Panc1 (cell line): ENCODE results near the gene SDSL. TPM values are rescaled to one million over a fixed set of nuclear protein-coding genes. Genes with fewer than 3 reads are reported as not detected.

Source experiments
- ATAC-seq: fragments of 200-7000 bp; cut with Tn5 transposase; 2 replicates; pipeline ENCODE4 v1.9.1; 2020; ENCODE audit warnings: mild to moderate bottlenecking, moderate library complexity
- BruUV-seq: library from RNA; stranded (reverse); fragments of 400-500 nt; replicated peaks from 2 replicates; lab custom pipeline; 2021; lab: Mats Ljungman, UMichigan
- CTCF ChIA-PET: fragments of 300-600 bp; sonication (Branson Sonifier 250); formaldehyde crosslinking; loops from one replicate; lab custom pipeline; 2022; ENCODE audit warnings: antibody characterized with exemption; lab: Charles Lee
- POLR2A ChIA-PET: fragments of 300-600 bp; sonication (Branson Sonifier 250); formaldehyde crosslinking; loops from one replicate; lab custom pipeline; 2022; ENCODE audit warnings: antibody characterized with exemption; lab: Charles Lee
- DNase-seq: peaks from one replicate; pipeline ENCODE4 v3.0.0-alpha.2; 2010; ENCODE audit warnings: low read depth, low spot score
- H3K27ac ChIP-seq: 2 replicates; pipeline ENCODE4 v1.5.1; 2011; ENCODE audit warnings: mild to moderate bottlenecking, low read length, inconsistent platforms
- H3K27me3 ChIP-seq: fragments of 200-500 bp; sonication (Bioruptor generic); 2 replicates; pipeline ENCODE4 v1.6.0; 2014; ENCODE audit warnings: low read length, inconsistent platforms; ENCODE audit not compliant: control insufficient read depth, insufficient read depth
- H3K36me3 ChIP-seq: fragments of 200-500 bp; sonication (Bioruptor generic); 2 replicates; pipeline ENCODE4 v1.5.1; 2014; ENCODE audit warnings: inconsistent platforms, mild to moderate bottlenecking, low read length, moderate library complexity; ENCODE audit not compliant: control insufficient read depth, insufficient read depth
- H3K4me1 ChIP-seq: 2 replicates; pipeline ENCODE4 v1.5.1; 2011; ENCODE audit warnings: inconsistent platforms, mild to moderate bottlenecking, low read length, moderate library complexity; ENCODE audit not compliant: control insufficient read depth, insufficient read depth
- H3K4me3 ChIP-seq, 2 experiments: 2 replicates each; pipeline ENCODE4 v1.5.1; 2011 to 2012; ENCODE audit warnings: low read depth in 2 of 2, low read length in 2 of 2, mild to moderate bottlenecking in 2 of 2, inconsistent platforms in 1 of 2, moderate library complexity in 1 of 2
- H3K9me3 ChIP-seq: fragments of 200-500 bp; sonication (Bioruptor generic); 2 replicates; pipeline ENCODE4 v1.5.1; 2014; ENCODE audit warnings: low read depth, mild to moderate bottlenecking, inconsistent platforms, low read length, moderate library complexity; ENCODE audit not compliant: control insufficient read depth, insufficient read depth
- CTCF ChIP-seq: fragments of 450-650 bp; IDR thresholded peaks from 2 replicates; pipeline ENCODE4 v1.5.1; 2017; ENCODE audit warnings: mild to moderate bottlenecking
- POLR2AphosphoS5 ChIP-seq: IDR thresholded peaks from 2 replicates; pipeline ENCODE4 v1.6.1; 2012; ENCODE audit warnings: mild to moderate bottlenecking, low read depth, low read length, moderate library complexity
- REST ChIP-seq, 2 experiments: IDR thresholded peaks; 2 replicates each; pipeline ENCODE4 v1.6.1; 2011 to 2012; ENCODE audit warnings: low read depth in 2 of 2, control low read depth in 1 of 2, low read length in 1 of 2, mild to moderate bottlenecking in 1 of 2, moderate library complexity in 1 of 2; ENCODE audit not compliant: insufficient read depth in 1 of 2
- SIN3A ChIP-seq: IDR thresholded peaks from 2 replicates; pipeline ENCODE4 v1.6.1; 2012; ENCODE audit warnings: low read depth, mild to moderate bottlenecking, low read length, moderate library complexity, borderline replicate concordance; ENCODE audit not compliant: insufficient read depth
- TCF7L2 ChIP-seq: IDR thresholded peaks from 2 replicates; pipeline ENCODE4 v1.6.1; 2011; ENCODE audit warnings: mild to moderate bottlenecking, low read depth, low read length, inconsistent platforms
- in situ Hi-C: cut with HindIII; loops from 2 replicates; pipeline ENCODE4 v1.10.0; 2016; ENCODE audit warnings: low sequenced_read_pairs, low pct_unique_long_range_greater_than_20kb
- intact Hi-C: fragments of 100-400 bp; cut with micrococcal nuclease; formaldehyde crosslinking; loops from one replicate; pipeline ENCODE4 v1.10.0; 2022; ENCODE audit not compliant: unreplicated experiment
- total RNA-seq: library from RNA; stranded (reverse); gene quantifications from one replicate; pipeline ENCODE4 v1.2.1, GENCODE V29; 2021; ENCODE audit not compliant: unreplicated experiment

SDSL gene
- total RNA-seq, 1 experiment from 2014 or later: 5.8 TPM

- DNase-seq (no peak), ATAC-seq (no peak)
- TF ChIP-seq TCF7L2 (no peak), REST (IDR thresholded peaks at IDR 0.05; ENCODE audit: insufficient read depth in 1 of 2, low read depth in 2 of 2, low read length in 1 of 2) (no peak), SIN3A (no peak), POLR2AphosphoS5 (no peak), CTCF (no peak)
- Histone ChIP-seq H3K4me3 (no peak overlapping the region), H3K27ac (no peak overlapping the region), H3K4me1 (no peaks in the 10 kb centered on the region), H3K36me3 (no peaks in the 10 kb centered on the region), H3K9me3 (no peaks in the 10 kb centered on the region), H3K27me3 (no peaks in the 10 kb centered on the region)
- BruUV-seq: no TSS peak
- CTCF ChIA-PET: no interaction called here
- POLR2A ChIA-PET: no interaction called here
- in situ Hi-C loops: no loop called here
- intact Hi-C loops: no loop called here
Measured at GRCh38 chr12:113445544-113446171, 23.5 kb downstream of the SDSL start.

- H3K36me3 ChIP-seq: no peaks in the 10 kb centered on the region
- POLR2A ChIA-PET: no interaction called here
- no peak overlapping the region for H3K4me3 ChIP-seq
- CTCF ChIA-PET: no interaction called here
- TF ChIP-seq SIN3A (no peak), POLR2AphosphoS5 (no peak), TCF7L2 (no peak), CTCF (no peak), REST (IDR thresholded peaks at IDR 0.05; ENCODE audit: insufficient read depth in 1 of 2, low read depth in 2 of 2, low read length in 1 of 2) (no peak)
- H3K27me3 ChIP-seq: no peaks in the 10 kb centered on the region
- no peaks in the 10 kb centered on the region for H3K9me3 ChIP-seq
- no peak for DNase-seq
- H3K27ac ChIP-seq: no peak overlapping the region
- in situ Hi-C loops (no loop called here), intact Hi-C loops (no loop called here)
- BruUV-seq: no TSS peak
- no peak for ATAC-seq
- H3K4me1 ChIP-seq: no peaks in the 10 kb centered on the region
Measured at GRCh38 chr12:113448873-113449272, 26.7 kb downstream of the SDSL start.
